Ishikawa (cell line): ENCODE data around the gene B9D2.

ENCODE experiments used
- CEBPB ChIP-seq: IDR thresholded peaks from 2 replicates; pipeline ENCODE4 v1.6.1; 2012
- CREB1 ChIP-seq: IDR thresholded peaks from 2 replicates; pipeline ENCODE4 v1.6.1; 2012; ENCODE audit warnings: low read depth
- EGR1 ChIP-seq: IDR thresholded peaks from 2 replicates; pipeline ENCODE4 v1.6.1; 2012
- EP300 ChIP-seq: IDR thresholded peaks from 2 replicates; pipeline ENCODE4 v1.6.1; 2012; ENCODE audit warnings: borderline replicate concordance
- FOXM1 ChIP-seq: IDR thresholded peaks from 2 replicates; pipeline ENCODE4 v1.6.1; 2012; ENCODE audit warnings: low read depth, borderline replicate concordance
- MAX ChIP-seq: IDR thresholded peaks from 2 replicates; pipeline ENCODE4 v1.6.1; 2012
- RAD21 ChIP-seq: IDR thresholded peaks from 2 replicates; pipeline ENCODE4 v1.6.1; 2012; ENCODE audit warnings: low read depth
- REST ChIP-seq: IDR thresholded peaks from 2 replicates; pipeline ENCODE4 v1.6.1; 2012; ENCODE audit warnings: low read depth, mild to moderate bottlenecking
- TAF1 ChIP-seq: IDR thresholded peaks from 2 replicates; pipeline ENCODE4 v1.6.1; 2012; ENCODE audit warnings: low read depth, mild to moderate bottlenecking
- TEAD4 ChIP-seq: IDR thresholded peaks from 2 replicates; pipeline ENCODE4 v1.6.1; 2012
- YY1 ChIP-seq: IDR thresholded peaks from 2 replicates; pipeline ENCODE4 v1.6.1; 2012; ENCODE audit warnings: low read depth
- ZBTB7A ChIP-seq: IDR thresholded peaks from 2 replicates; pipeline ENCODE4 v1.6.1; 2012; ENCODE audit warnings: low read depth

GRCh38 chr19:41366089-41366488, 2.1 kb upstream of the B9D2 start:
- TF ChIP-seq TAF1 (no peak), CEBPB (no peak), YY1 (no peak), EP300 (no peak), FOXM1 (no peak), TEAD4 (no peak), REST (no peak), RAD21 (no peak), MAX (no peak), EGR1 (no peak), CREB1 (no peak), ZBTB7A (no peak)
